ENCODE data around the gene BRME1. TPM values are rescaled to one million over a fixed set of nuclear protein-coding genes. Genes with fewer than 3 reads are reported as not detected.

BRME1 gene
- total RNA-seq, 2 donors from 2014 or later: 0.28 to 0.70 TPM

DNA sequence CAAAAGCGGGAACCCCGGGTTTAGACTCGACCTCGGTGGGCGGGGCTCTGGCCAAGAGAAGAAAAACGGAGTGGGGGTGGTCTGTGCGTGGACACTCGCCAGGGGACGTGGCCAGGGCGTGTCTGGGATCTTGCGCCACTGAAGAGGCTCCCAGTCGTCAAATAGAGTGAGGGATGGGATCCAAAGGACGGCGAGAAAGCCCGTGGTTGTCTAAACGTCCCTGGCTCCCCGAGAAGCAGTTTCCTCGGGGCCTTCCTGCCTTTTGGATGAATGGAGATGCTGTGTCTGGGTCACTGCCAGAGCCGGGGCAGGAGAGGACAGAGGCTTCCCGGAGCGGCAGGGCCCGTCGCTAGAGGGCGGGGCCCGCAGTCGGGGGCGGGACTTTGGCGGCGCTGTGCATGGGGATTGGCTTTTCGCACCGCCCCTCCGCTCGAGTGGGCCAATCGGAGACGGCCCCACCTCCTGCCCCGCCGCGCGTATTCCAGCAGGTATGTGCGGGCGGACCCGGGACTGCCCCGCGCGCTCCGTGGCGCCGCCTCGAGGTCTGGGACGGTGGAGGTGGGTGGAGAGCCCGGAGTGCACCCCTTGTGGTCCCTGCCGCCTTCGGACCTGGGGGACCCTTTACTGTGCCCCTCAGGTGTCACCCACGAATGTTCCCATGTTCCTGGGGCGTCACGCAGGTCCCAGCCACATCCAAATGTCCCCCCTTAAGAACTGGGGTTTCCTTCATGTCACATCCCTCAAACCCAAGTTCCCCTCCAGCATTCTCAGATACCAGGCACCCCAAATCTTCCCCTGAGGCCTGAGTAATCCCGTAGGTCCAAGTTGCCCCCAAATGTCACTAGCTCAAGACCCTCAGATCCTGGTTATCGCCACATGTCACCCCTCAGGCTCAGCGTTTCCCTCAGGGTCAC is 72.3 kb downstream of the BRME1 start:
- TF ChIP-seq, protein P1, sequence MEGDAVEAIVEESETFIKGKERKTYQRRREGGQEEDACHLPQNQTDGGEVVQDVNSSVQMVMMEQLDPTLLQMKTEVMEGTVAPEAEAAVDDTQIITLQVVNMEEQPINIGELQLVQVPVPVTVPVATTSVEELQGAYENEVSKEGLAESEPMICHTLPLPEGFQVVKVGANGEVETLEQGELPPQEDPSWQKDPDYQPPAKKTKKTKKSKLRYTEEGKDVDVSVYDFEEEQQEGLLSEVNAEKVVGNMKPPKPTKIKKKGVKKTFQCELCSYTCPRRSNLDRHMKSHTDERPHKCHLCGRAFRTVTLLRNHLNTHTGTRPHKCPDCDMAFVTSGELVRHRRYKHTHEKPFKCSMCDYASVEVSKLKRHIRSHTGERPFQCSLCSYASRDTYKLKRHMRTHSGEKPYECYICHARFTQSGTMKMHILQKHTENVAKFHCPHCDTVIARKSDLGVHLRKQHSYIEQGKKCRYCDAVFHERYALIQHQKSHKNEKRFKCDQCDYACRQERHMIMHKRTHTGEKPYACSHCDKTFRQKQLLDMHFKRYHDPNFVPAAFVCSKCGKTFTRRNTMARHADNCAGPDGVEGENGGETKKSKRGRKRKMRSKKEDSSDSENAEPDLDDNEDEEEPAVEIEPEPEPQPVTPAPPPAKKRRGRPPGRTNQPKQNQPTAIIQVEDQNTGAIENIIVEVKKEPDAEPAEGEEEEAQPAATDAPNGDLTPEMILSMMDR (IDR thresholded peaks at IDR 0.05): peak; percentile 19 to 63
- H3K36me3 ChIP-seq: peaks cover 52% of the 10 kb centered on the region
- peak overlapping the region; percentile 98 to 100 for H3K27ac ChIP-seq
- H3K27me3 ChIP-seq: no peaks in the 10 kb centered on the region
- H3K9me3 ChIP-seq: no peaks in the 10 kb centered on the region
- DNase-seq (ENCODE audit: low spot score): peak; percentile 96
- H3K4me3 ChIP-seq: peak overlapping the region in 1 of 2 donors; percentile 14
- H3K4me1 ChIP-seq: peaks cover 0 to 64% of the 10 kb centered on the region in 2 donors

MicroRNAs encoded within 50 kb of the gene (microRNA counts, 767-probe panel; counts per million panel counts)
- 2,294 to 3,937 counts per million in 2 donors for microRNA hsa-miR-181c-5p
- 5,208 to 11,631 counts per million in 2 donors for microRNA hsa-miR-23a-3p
- 3,999 to 8,696 counts per million in 2 donors for microRNA hsa-miR-24-3p
- microRNA hsa-miR-27a-3p: 0 to 1,767 counts per million in 2 donors

Small RNA genes within 50 kb of the gene (microRNA-seq; reads per million reads assigned to microRNA genes)
- gene MIR181C (ENCODE audit: borderline number of aligned reads in 2 of 2, borderline replicate concordance in 1 of 2): 279 to 438 reads per million in 2 donors
- gene MIR181D (ENCODE audit: borderline number of aligned reads in 2 of 2, borderline replicate concordance in 1 of 2): 457 to 569 reads per million in 2 donors

Other genes with a start within 250 kb of the BRME1 start
- 10 to 100 TPM; 18.2 to 19.4 TPM for gene MRI1, start 141.6 kb downstream of the BRME1 start, total RNA-seq
- 100 to 1,000 TPM; 272 to 304 TPM for gene C19orf53, start 131.7 kb downstream of the BRME1 start, total RNA-seq
- gene ZSWIM4, start 110.7 kb downstream of the BRME1 start, total RNA-seq: 1 to 10 TPM; 5.7 to 9.8 TPM
- gene NANOS3, start 29.0 kb downstream of the BRME1 start, total RNA-seq: not detected
- 10 to 100 TPM; 16.1 to 22.6 TPM for gene CC2D1A, start 84 bp upstream of the BRME1 start, total RNA-seq
- 1 to 10 TPM in 1 of 2 donors, under 1 TPM in 1; 0.47 to 1.1 TPM for gene PODNL1, start 32.3 kb upstream of the BRME1 start, total RNA-seq
- gene DCAF15, start 46.4 kb upstream of the BRME1 start, total RNA-seq: 10 to 100 TPM; 10.6 to 12.2 TPM
- gene RFX1, start 100.2 kb upstream of the BRME1 start, total RNA-seq: 1 to 10 TPM; 3.2 to 5.2 TPM
- gene RLN3, start 122.0 kb upstream of the BRME1 start, total RNA-seq: not detected
- 1 to 10 TPM; 3.5 to 3.7 TPM for gene IL27RA, start 125.6 kb upstream of the BRME1 start, total RNA-seq
- under 1 TPM; 0.28 to 0.37 TPM for gene PALM3, start 156.0 kb upstream of the BRME1 start, total RNA-seq
- 10 to 100 TPM in 1 of 2 donors, 1 to 10 TPM in 1; 8.7 to 12.1 TPM for gene MISP3, start 166.7 kb upstream of the BRME1 start, total RNA-seq
- not detected for gene C19orf67, start 179.7 kb upstream of the BRME1 start, total RNA-seq
- 10 to 100 TPM; 20.2 to 38.2 TPM for gene SAMD1, start 184.6 kb upstream of the BRME1 start, total RNA-seq
- gene PRKACA, start 211.6 kb upstream of the BRME1 start, total RNA-seq: 100 to 1,000 TPM; 144 to 185 TPM
- gene ASF1B, start 230.5 kb upstream of the BRME1 start, total RNA-seq: 1 to 10 TPM in 1 of 2 donors, under 1 TPM in 1; 0.43 to 1.4 TPM

Measured in right atrium auricular region (tissue), 2 donors.